Measurements from ENCODE around the gene RPS6KA2.

Gene RPS6KA2

DNA sequence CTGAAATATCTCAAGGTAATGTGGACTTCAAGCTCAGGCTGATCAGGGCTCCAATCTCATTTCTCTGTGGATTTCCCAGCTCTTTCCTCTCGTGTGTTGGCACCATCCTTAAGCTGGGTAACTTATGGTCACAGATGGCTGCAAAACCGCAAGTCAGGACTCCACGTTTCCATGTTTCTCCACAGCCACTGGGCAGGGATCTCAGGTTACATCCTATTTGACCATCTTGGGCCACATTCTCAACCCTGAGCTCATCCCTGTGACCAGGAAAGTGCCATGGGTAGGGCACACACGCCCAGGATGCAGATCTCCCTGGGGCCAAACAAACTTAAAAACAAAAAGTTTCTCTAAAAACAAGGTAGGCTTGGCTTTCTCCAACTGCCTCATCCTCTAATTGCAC, 15.4 kb downstream of the RPS6KA2 start:
- no peak for TF ChIP-seq ZFX (IDR thresholded peaks at IDR 0.05; ENCODE audit: borderline replicate concordance)
- TF ChIP-seq, protein P1, sequence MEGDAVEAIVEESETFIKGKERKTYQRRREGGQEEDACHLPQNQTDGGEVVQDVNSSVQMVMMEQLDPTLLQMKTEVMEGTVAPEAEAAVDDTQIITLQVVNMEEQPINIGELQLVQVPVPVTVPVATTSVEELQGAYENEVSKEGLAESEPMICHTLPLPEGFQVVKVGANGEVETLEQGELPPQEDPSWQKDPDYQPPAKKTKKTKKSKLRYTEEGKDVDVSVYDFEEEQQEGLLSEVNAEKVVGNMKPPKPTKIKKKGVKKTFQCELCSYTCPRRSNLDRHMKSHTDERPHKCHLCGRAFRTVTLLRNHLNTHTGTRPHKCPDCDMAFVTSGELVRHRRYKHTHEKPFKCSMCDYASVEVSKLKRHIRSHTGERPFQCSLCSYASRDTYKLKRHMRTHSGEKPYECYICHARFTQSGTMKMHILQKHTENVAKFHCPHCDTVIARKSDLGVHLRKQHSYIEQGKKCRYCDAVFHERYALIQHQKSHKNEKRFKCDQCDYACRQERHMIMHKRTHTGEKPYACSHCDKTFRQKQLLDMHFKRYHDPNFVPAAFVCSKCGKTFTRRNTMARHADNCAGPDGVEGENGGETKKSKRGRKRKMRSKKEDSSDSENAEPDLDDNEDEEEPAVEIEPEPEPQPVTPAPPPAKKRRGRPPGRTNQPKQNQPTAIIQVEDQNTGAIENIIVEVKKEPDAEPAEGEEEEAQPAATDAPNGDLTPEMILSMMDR (IDR thresholded peaks at IDR 0.05) = no peak
- no peak overlapping the region for H3K27ac ChIP-seq

DNA sequence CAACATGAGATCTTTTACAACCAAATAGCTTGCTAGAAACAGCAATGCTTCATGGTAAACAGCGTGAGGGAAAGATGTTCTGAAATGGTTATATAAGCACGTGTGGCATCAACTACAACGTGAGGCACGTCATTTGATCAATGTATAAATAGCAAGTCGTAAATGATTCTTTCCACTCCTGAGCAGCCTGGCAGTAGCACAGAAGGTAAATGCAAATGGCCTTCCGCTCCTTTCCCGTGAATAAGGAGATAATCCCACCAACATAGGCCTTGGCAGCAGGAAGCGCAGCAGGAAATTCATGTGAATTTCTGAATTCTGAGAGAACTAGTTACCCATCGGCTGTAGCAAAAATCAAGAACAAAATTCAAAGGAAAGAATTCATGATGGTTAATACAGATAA, 17.0 kb downstream of the RPS6KA2 start:
- TF ChIP-seq ZFX (IDR thresholded peaks at IDR 0.05; ENCODE audit: borderline replicate concordance) = no peak
- TF ChIP-seq, protein P1 (IDR thresholded peaks at IDR 0.05) = no peak
- H3K27ac ChIP-seq = no peak overlapping the region

DNA sequence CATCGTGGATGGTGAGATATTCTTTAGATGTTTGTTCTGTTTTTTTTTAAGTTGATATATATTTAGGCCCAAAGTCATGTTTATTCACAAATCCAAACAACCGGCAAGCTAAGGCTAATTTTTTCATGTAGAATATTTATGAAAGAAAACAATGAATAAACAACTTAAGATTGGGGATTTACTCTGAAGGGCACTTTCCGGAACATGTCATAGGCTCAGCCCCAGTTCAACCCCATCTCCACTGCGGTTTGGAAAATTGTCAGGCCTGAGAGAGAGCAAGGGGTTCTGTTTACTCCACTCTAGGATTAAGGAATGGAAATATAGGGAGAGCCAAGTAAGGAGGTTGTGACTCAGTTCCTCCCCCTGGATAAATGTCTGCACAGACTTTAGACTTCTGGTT, 18.3 kb downstream of the RPS6KA2 start:
- TF ChIP-seq ZFX (IDR thresholded peaks at IDR 0.05; ENCODE audit: borderline replicate concordance) = no peak
- TF ChIP-seq, protein P1 (IDR thresholded peaks at IDR 0.05) = no peak
- H3K27ac ChIP-seq = no peak overlapping the region

DNA sequence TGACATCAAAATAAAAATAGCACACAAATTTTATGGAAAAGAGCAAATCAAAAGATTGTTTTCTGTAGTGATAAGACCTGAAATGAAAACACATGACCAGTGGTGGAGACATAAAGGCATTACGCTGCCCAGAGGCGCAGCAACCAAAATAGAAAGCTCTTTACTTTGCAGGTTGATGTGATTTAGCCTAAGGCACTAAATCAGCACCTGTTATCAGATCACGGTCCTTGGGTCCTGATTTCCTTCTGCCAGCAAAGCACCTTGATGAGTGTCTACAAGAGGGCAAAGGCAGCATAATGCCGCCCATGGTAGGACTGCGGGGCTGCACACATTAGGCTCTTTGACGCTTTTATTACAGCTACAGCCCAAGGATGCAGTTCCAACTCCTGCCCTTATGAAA, 21.3 kb downstream of the RPS6KA2 start:
- TF ChIP-seq, protein P1 (IDR thresholded peaks at IDR 0.05) = no peak
- TF ChIP-seq ZFX (IDR thresholded peaks at IDR 0.05; ENCODE audit: borderline replicate concordance) = no peak
- H3K27ac ChIP-seq = no peak overlapping the region

DNA sequence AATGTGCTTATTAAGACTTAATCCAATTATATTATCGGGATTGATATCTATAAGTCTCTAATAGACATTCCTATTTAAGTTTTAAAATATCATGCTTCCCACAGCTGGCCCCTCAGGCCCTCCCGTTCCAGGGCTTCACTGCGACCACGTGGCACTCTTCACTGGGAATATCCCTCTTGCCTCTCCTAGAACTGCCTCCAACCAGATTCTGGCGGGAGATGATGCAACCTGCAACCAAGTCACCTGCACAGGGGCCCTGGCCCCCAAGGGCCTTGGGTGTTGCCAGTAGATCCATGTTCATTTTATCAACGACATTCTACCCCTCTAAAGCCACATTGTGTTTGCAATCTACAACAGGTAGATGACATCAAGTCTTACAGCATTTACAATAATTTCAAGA, 22.1 kb downstream of the RPS6KA2 start:
- TF ChIP-seq, protein P1 (IDR thresholded peaks at IDR 0.05) = no peak
- no peak overlapping the region for H3K27ac ChIP-seq

DNA sequence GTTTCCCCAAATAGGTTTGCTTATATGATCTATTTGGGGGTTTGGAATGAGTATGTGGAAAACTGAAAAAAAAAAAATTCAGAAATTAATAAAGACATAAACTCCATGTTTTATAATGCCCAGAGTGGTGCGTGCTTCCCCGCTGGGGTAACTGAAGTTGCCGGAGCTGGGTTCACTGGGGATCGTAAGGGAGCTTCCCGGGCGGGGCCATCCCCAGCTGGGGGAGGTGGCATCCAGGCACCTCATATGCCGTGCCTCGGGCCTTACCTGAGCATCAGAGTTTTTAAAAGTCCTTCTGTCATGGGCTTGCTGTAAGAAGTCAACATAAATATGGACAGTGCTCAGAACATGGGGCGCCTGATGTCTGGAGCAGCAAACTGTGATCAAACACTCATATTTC, 22.7 kb downstream of the RPS6KA2 start:
- no peak for TF ChIP-seq ZFX (IDR thresholded peaks at IDR 0.05; ENCODE audit: borderline replicate concordance)
- TF ChIP-seq, protein P1 (IDR thresholded peaks at IDR 0.05) = no peak
- no peak overlapping the region for H3K27ac ChIP-seq

DNA sequence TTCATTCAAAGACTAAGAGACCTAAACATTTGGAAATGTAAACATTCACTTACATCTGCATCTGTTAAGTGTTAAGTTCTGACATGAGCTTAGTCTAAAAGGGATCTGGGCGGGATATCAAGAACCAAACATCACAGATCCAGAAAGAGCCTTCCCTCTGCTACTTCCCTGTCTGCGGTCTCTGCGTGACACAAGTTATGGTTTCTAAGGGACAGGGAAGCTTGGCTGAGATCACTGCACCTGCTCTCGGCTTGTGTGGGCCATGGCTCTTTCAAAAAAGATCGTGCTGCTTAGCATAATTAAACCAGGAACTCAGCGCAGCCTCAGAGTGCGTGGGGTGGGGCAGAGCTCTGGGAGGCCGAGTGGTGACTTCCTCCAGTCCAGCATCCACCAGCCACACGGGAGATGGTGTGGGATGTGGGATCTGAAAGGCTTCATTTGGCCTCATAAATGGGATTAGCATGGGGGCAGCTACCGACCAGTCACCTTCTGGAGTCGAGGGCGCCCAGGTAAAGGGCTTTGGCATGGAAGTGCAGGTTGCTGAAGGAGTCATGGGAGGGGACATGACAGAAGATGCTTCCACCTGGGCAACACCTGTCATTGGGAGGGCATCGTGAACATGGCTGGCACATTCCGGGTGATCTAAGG, 23.9 kb downstream of the RPS6KA2 start:
- H3K27ac ChIP-seq = no peak overlapping the region
- TF ChIP-seq, protein P1 (IDR thresholded peaks at IDR 0.05) = no peak
- TF ChIP-seq ZFX (IDR thresholded peaks at IDR 0.05; ENCODE audit: borderline replicate concordance) = no peak

All from 22Rv1 (cell line).